ENCODE data around the gene TUBB1.

- no peak for TF ChIP-seq CTCF (conservative IDR thresholded peaks at IDR 0.05; ENCODE audit: low read length)
- TF ChIP-seq EZH2phosphoT487 (IDR thresholded peaks at IDR 0.05; ENCODE audit: borderline replicate concordance), result no peak
These were observed 22.0 kb upstream of the TUBB1 start for GRCh38 chr20:58997141-58997770.

Measured in Loucy (cell line).